Fibroblast of the aortic adventitia (primary cell): ENCODE data around the gene GPR17. TPM values are rescaled to one million over a fixed set of nuclear protein-coding genes. Genes with fewer than 3 reads are reported as not detected.
A peak's percentile ranks its signal among the peaks of the same experiment; 100 is the strongest.

Experiments used
- DNase-seq: peaks from one replicate; pipeline ENCODE4 v3.0.0-alpha.2; 2010; ENCODE audit warnings: low read depth
- H3K4me3 ChIP-seq: 2 replicates; pipeline ENCODE4 v1.5.1; 2011; ENCODE audit warnings: low read depth, mild to moderate bottlenecking, control low read depth, low read length, moderate library complexity
- total RNA-seq: library from RNA; depleted of rRNA; stranded (reverse); fragments of >200 nt; gene quantifications from 2 replicates; pipeline ENCODE4 v1.2.3, GENCODE V29; 2012; ENCODE audit warnings: low replicate concordance
- TF ChIP-seq, protein P1 (sequence below): IDR thresholded peaks from 2 replicates; pipeline ENCODE4 v1.5.1; 2011; ENCODE audit warnings: mild to moderate bottlenecking, low read length, control low read depth, inconsistent platforms; ENCODE audit not compliant: insufficient read depth

GPR17 gene
- total RNA-seq, 1 donor: not detected

DNA sequence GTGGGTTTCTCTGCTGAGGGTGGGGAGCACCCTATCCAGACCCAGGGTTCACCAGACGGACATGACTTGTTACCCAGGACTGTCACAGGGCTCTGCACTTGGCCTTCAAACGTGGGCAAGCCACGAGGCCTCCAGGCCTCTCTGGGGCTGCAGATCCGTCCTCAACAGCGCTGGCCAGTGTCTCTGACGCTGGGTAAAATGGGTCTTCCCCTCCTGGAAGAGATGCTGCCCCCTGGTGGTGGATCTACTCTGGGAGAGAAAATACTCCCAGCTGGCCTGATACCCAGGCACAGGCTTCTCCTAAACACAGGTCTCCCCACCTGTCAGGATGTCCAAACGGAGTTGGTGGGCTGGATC, 3.7 kb downstream of the GPR17 start:
- TF ChIP-seq, protein P1, sequence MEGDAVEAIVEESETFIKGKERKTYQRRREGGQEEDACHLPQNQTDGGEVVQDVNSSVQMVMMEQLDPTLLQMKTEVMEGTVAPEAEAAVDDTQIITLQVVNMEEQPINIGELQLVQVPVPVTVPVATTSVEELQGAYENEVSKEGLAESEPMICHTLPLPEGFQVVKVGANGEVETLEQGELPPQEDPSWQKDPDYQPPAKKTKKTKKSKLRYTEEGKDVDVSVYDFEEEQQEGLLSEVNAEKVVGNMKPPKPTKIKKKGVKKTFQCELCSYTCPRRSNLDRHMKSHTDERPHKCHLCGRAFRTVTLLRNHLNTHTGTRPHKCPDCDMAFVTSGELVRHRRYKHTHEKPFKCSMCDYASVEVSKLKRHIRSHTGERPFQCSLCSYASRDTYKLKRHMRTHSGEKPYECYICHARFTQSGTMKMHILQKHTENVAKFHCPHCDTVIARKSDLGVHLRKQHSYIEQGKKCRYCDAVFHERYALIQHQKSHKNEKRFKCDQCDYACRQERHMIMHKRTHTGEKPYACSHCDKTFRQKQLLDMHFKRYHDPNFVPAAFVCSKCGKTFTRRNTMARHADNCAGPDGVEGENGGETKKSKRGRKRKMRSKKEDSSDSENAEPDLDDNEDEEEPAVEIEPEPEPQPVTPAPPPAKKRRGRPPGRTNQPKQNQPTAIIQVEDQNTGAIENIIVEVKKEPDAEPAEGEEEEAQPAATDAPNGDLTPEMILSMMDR: peak; percentile 90
- peak; percentile 89 for DNase-seq

DNA sequence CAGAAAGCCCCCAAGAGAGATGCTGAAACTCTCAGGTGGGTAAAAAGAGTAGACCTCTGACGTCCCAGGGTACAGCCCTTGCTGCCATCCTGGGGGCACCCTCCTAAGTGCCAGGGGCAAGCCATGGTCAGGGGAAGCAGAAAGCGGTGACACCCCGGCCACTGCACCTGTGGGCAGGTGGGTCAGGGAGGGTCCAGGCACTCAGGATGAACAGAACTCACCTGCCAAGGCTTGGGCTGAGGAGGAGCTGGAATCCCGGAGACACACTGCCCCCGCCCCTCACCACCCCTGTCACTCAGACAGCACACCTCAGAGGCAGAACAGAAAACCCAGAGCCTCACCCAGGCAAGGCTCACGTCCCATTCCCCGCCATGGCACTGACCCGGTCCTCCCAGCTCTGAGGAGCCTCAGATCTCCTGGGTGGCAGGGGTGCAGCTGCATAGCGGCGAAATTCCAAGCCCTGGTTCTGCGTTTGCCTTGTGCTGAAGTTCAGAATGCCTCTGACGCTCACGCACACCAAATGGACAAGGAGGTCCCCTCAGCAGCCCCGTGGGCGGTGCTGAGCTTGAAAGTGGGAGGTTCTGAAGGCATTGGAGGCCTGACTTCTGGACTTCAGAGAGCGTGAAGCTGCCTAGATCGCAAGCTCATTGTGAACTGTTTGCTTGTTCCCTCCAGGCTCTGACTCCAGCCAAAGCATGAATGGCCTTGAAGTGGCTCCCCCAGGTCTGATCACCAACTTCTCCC, 4.3 kb downstream of the GPR17 start:
- H3K4me3 ChIP-seq: no peak overlapping the region
- DNase-seq: no peak
- TF ChIP-seq, protein P1: no peak

More for the DNA sequence above, 3.7 kb downstream of the GPR17 start:
- no peak overlapping the region for H3K4me3 ChIP-seq

DNA sequence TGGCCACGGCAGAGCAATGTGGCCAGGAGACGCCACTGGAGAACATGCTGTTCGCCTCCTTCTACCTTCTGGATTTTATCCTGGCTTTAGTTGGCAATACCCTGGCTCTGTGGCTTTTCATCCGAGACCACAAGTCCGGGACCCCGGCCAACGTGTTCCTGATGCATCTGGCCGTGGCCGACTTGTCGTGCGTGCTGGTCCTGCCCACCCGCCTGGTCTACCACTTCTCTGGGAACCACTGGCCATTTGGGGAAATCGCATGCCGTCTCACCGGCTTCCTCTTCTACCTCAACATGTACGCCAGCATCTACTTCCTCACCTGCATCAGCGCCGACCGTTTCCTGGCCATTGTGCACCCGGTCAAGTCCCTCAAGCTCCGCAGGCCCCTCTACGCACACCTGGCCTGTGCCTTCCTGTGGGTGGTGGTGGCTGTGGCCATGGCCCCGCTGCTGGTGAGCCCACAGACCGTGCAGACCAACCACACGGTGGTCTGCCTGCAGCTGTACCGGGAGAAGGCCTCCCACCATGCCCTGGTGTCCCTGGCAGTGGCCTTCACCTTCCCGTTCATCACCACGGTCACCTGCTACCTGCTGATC, 4.9 kb downstream of the GPR17 start:
- H3K4me3 ChIP-seq: no peak overlapping the region
- TF ChIP-seq, protein P1: no peak
- DNase-seq: peak; percentile 26

DNA sequence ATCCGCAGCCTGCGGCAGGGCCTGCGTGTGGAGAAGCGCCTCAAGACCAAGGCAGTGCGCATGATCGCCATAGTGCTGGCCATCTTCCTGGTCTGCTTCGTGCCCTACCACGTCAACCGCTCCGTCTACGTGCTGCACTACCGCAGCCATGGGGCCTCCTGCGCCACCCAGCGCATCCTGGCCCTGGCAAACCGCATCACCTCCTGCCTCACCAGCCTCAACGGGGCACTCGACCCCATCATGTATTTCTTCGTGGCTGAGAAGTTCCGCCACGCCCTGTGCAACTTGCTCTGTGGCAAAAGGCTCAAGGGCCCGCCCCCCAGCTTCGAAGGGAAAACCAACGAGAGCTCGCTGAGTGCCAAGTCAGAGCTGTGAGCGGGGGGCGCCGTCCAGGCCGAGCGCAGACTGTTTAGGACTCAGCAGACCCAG, 5.4 kb downstream of the GPR17 start:
- H3K4me3 ChIP-seq: no peak overlapping the region
- TF ChIP-seq, protein P1: no peak
- DNase-seq: no peak

DNA sequence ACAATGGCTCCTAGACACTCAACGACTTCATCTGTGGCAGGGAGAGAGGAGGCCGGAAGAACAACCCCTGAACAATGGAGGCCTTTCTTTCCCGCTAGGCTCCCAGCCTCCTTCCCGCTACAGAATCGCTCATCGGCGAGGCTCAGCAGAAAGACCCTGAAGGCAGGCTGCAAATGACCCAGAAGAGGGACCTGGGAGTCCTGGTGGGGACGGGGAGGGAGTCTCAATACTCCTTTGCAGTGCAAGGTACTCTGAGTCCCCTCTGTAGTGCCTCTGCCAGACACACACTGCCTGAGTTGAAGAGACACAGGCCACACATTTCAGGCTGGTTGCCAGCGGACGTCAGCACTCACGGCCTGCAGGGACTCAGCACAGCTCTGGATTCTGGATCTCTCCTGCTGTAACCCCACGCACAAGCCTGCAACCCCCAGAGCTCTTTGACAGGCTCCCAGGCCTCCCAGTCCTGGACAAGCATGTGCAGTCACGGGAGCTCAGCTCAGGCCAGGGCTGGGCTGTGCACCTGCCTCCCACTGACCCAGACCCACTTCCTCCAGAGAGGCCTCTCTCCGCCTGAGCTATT, 6.1 kb downstream of the GPR17 start:
- DNase-seq: peak; percentile 40
- H3K4me3 ChIP-seq: no peak overlapping the region
- TF ChIP-seq, protein P1: no peak

DNA sequence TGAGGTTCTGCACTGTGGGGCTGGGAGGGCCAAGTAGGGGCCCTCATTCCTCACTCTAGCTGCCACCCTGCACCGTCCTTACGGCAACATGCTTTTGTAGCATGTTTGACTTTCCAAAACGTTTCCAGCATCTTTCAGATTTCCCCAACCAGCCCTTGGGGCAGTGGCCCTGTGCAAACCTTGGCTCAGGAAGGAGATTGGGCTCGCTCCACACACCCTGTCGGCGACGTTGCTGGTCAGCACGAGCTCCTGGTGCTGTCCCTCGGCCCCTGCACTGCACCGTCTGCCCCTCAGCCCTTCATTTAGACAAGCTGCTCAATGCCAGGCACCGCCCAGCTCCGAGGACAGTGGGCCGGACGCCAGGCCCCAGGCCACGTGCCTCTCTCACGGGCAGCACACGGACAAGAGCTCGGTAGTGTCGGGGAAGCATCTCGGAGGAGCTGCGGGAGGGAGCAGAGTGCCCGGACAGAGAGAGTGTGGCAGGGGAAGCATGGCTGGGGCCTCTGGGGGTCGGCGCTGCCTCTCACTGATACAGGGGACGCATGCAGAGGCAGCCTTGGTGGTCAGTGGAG, 6.9 kb downstream of the GPR17 start:
- DNase-seq: no peak
- TF ChIP-seq, protein P1: no peak
- H3K4me3 ChIP-seq: no peak overlapping the region
